Neural progenitor cell (in vitro differentiated cells): ENCODE data around the gene CFAP44. TPM values are rescaled to one million over a fixed set of nuclear protein-coding genes. Genes with fewer than 3 reads are reported as not detected.
A peak's percentile ranks its signal among the peaks of the same experiment; 100 is the strongest.

Experiments
- DNase-seq: peaks from one replicate; pipeline ENCODE4 v3.0.0-alpha.2; 2016; ENCODE audit warnings: low spot score
- H2AFZ ChIP-seq: fragments of 200-600 bp; sonication (generic); replicated peaks from 2 replicates; pipeline ENCODE4 v1.6.1; 2016; ENCODE audit warnings: antibody characterized with exemption
- H3F3A ChIP-seq: fragments of 200-600 bp; sonication (generic); 2 replicates; pipeline ENCODE4 v1.6.1; 2016; ENCODE audit warnings: antibody characterized with exemption, low read depth
- H3K27ac ChIP-seq: fragments of 200-600 bp; sonication (generic); 2 replicates; pipeline ENCODE4 v1.5.1; 2016; ENCODE audit warnings: mild to moderate bottlenecking
- H3K27me3 ChIP-seq: fragments of 200-600 bp; sonication (generic); 2 replicates; pipeline ENCODE4 v1.6.1; 2016; ENCODE audit warnings: mild to moderate bottlenecking, moderate library complexity
- H3K36me3 ChIP-seq: fragments of 200-600 bp; sonication (generic); 2 replicates; pipeline ENCODE4 v1.5.1; 2016
- H3K4me1 ChIP-seq: fragments of 200-600 bp; sonication (generic); 2 replicates; pipeline ENCODE4 v1.6.1; 2016; ENCODE audit warnings: mixed run types
- H3K4me2 ChIP-seq: fragments of 200-600 bp; sonication (generic); 2 replicates; pipeline ENCODE4 v1.6.1; 2016
- H3K4me3 ChIP-seq: fragments of 200-600 bp; sonication (generic); 2 replicates; pipeline ENCODE4 v1.5.1; 2016
- H3K79me2 ChIP-seq: fragments of 200-600 bp; sonication (generic); 2 replicates; pipeline ENCODE4 v1.6.1; 2016; ENCODE audit warnings: low read depth
- H3K9ac ChIP-seq: fragments of 200-600 bp; sonication (generic); 2 replicates; pipeline ENCODE4 v1.6.1; 2016
- H3K9me3 ChIP-seq: fragments of 200-600 bp; sonication (generic); 2 replicates; pipeline ENCODE4 v1.5.1; 2016; ENCODE audit warnings: low read depth
- H4K20me1 ChIP-seq: fragments of 200-600 bp; sonication (generic); 2 replicates; pipeline ENCODE4 v1.6.1; 2016; ENCODE audit warnings: low read depth
- H3K27ac Mint-ChIP-seq: 3 replicates; pipeline ENCODE4 v1.8.0; 2021; ENCODE audit warnings: mixed read lengths
- H3K27me3 Mint-ChIP-seq: 2 replicates; pipeline ENCODE4 v1.8.0; 2022; ENCODE audit warnings: low read depth, mild to moderate bottlenecking, inconsistent platforms, moderate library complexity, mixed read lengths; ENCODE audit not compliant: insufficient read depth
- H3K36me3 Mint-ChIP-seq: 3 replicates; pipeline ENCODE4 v1.8.0; 2021; ENCODE audit warnings: mixed read lengths
- H3K4me1 Mint-ChIP-seq: 3 replicates; pipeline ENCODE4 v1.8.0; 2021; ENCODE audit warnings: mixed read lengths
- H3K4me3 Mint-ChIP-seq: 3 replicates; pipeline ENCODE4 v1.8.0; 2021; ENCODE audit warnings: mild to moderate bottlenecking, moderate library complexity, mixed read lengths
- H3K9me3 Mint-ChIP-seq: 3 replicates; pipeline ENCODE4 v1.8.0; 2020; ENCODE audit warnings: mixed read lengths
- CTCF ChIP-seq: fragments of 200-600 bp; sonication (generic); IDR thresholded peaks from 2 replicates; pipeline ENCODE4 v1.5.1; 2017; ENCODE audit warnings: antibody characterized with exemption, mild to moderate bottlenecking
- EZH2 ChIP-seq: fragments of 200-600 bp; sonication (generic); IDR thresholded peaks from 2 replicates; pipeline ENCODE4 v1.6.1; 2017; ENCODE audit warnings: antibody characterized with exemption, mild to moderate bottlenecking, moderate library complexity
- EZH2phosphoT487 ChIP-seq: fragments of 200-600 bp; sonication (generic); IDR thresholded peaks from 2 replicates; pipeline ENCODE4 v1.6.1; 2017; ENCODE audit warnings: antibody characterized with exemption
- total RNA-seq: library from RNA; depleted of rRNA; stranded (reverse); fragments of >200 nt; gene quantifications from 2 replicates; pipeline ENCODE4 v1.2.3, GENCODE V29; 2015; ENCODE audit warnings: low replicate concordance

The CFAP44 gene, protein sequence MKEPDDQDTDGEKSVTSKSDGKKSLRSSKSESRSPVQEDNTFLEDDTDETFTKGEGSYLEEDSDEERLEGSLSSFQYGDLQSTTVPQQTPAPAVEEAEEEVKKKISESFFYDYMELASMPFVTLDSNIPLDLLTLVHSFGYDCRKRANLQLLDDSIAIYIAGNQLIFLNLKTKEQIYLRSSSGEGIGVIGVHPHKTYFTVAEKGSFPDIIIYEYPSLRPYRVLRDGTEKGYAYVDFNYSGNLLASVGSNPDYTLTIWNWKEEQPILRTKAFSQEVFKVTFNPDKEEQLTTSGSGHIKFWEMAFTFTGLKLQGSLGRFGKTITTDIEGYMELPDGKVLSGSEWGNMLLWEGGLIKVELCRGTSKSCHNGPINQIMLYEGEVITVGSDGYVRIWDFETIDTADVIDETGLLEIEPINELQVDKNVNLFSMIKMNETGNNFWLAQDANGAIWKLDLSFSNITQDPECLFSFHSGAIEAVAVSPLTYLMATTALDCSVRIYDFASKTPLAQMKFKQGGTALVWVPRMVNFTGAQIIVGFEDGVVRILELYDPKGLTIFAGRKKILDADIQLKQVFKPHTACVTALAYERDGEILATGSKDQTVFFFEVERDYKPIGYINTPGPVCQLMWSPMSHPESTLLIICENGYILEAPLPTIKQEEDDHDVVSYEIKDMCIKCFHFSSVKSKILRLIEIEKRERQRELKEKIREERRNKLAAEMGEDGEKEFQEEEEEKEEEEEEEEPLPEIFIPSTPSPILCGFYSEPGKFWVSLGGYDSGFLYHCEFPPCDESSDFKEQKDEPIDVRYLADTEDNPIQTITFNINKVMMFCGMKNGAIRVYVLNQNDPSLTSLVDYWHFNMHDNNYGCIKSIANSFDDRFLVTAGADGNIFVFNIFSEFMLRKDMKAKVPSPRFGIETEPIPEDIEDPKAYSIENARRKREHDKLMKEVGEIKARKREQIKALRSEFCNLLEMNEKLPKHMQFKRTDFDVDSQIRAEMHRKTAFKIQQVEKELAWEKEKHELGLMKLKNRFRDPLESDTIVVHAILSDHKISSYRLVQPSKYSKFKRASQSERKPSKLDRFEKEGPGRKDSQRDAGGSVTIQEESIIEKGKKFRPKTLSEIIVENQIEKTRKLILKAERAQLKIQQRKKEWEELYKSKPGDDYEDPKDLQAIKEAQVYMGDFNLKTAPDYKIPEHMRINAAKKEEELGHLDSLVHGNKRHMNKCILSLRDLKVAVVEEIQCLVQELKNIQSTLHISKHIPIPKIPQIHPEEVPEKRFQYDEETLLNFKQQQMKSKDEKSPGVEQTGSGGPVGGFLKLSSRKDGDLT (N-terminal part only)
- 3.1 and 8.3 TPM in 2 replicates for total RNA-seq

GRCh38 chr3:113441051-113441770, at the start of gene CFAP44:
Gene CFAP44 (minus strand): TSS chr3:113441493. CDS start chr3:113433664, 7,829 bp downstream.
- H3K4me2 ChIP-seq: peak within 1 kb of the TSS; percentile 74
- H4K20me1 ChIP-seq: no peaks in the 10 kb centered on the region
- no peak for TF ChIP-seq CTCF
- no peak for TF ChIP-seq EZH2
- TF ChIP-seq EZH2phosphoT487: no peak
- peaks cover 2% of the 10 kb centered on the region for H3K4me1 Mint-ChIP-seq
- H3F3A ChIP-seq: no peaks in the 10 kb centered on the region
- peaks cover 7% of the 10 kb centered on the region for H3K36me3 ChIP-seq
- no peaks in the 10 kb centered on the region for H3K27me3 ChIP-seq
- H3K4me3 Mint-ChIP-seq: peak within 1 kb of the TSS; percentile 68
- H3K4me3 ChIP-seq: peak within 1 kb of the TSS; percentile 39
- no peaks in the 10 kb centered on the region for H3K9me3 Mint-ChIP-seq
- H2AFZ ChIP-seq: peak within 1 kb of the TSS; percentile 78
- H3K9ac ChIP-seq: no peak within 1 kb of the TSS
- H3K27me3 Mint-ChIP-seq: no peaks in the 10 kb centered on the region
- H3K36me3 Mint-ChIP-seq: peaks cover 9% of the 10 kb centered on the region
- no peaks in the 10 kb centered on the region for H3K79me2 ChIP-seq
- DNase-seq: peak; percentile 88
- H3K4me1 ChIP-seq: no peaks in the 10 kb centered on the region
- H3K27ac ChIP-seq: no peak within 1 kb of the TSS
- H3K9me3 ChIP-seq: no peaks in the 10 kb centered on the region
- H3K27ac Mint-ChIP-seq: no peak within 1 kb of the TSS

DNA sequence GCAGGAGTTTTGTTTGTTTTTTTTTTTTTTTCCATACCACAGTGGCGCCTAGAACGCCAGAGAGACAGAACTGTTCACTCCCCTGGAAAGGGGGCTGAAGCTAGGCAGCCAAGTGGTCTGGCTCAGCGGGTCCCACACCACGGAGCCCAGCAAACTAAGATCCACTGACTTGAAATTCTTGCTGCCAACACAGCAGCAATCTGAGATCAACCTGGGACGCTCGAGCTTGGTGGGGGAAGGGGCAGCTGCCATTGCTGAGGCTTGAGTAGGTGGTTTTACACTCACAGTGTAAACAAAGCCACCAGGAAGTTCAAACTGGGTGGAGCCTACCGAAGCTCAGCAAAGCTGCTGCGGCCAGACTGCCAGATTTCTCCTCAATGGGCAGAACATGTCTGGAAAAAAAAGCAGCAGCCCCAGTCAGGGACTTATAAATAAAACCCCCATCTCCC, 43.9 kb upstream of the CFAP44 start:
- peaks cover 31% of the 10 kb centered on the region for H3K36me3 Mint-ChIP-seq
- Histone ChIP-seq H3K4me1 (no peaks in the 10 kb centered on the region), H3K4me3 (no peak overlapping the region), H3K36me3 (peaks cover 7% of the 10 kb centered on the region), H3K27ac (no peak overlapping the region), H3F3A (no peaks in the 10 kb centered on the region), H3K79me2 (no peaks in the 10 kb centered on the region), H3K9ac (no peak overlapping the region), H2AFZ (no peak overlapping the region), H3K4me2 (no peak overlapping the region), H3K9me3 (no peaks in the 10 kb centered on the region), H3K27me3 (no peaks in the 10 kb centered on the region), H4K20me1 (no peaks in the 10 kb centered on the region)
- no peaks in the 10 kb centered on the region for H3K27me3 Mint-ChIP-seq
- no peaks in the 10 kb centered on the region for H3K4me1 Mint-ChIP-seq
- no peak overlapping the region for H3K27ac Mint-ChIP-seq
- H3K9me3 Mint-ChIP-seq: peaks cover 24% of the 10 kb centered on the region
- DNase-seq: no peak
- no peak for TF ChIP-seq EZH2phosphoT487
- no peak for TF ChIP-seq EZH2
- no peak for TF ChIP-seq CTCF
- no peak overlapping the region for H3K4me3 Mint-ChIP-seq

DNA sequence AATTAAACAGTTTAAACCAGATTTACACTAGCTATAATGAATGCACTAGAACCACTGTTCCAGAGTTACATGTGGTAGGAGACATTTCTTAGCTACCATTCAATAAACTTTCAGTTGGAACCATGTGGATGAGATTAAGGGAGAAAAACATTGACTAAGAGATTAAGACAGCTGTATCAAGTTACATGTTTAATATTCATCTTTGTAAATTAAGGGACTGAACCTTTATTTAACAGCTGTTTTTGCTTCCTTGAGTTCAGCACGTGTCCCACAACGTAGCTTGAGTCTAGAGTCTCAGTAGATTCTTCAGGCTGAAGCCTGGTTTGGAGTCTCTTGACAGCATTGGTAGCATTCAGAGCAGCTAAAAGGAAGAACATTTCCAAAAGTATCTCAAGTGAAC, 27.2 kb upstream of the CFAP44 start:
- H3K36me3 ChIP-seq: peaks cover 7% of the 10 kb centered on the region
- no peak overlapping the region for H3K4me2 ChIP-seq
- H3K79me2 ChIP-seq: no peaks in the 10 kb centered on the region
- DNase-seq: no peak
- no peaks in the 10 kb centered on the region for H3K4me1 Mint-ChIP-seq
- peaks cover 5% of the 10 kb centered on the region for H3K9me3 ChIP-seq
- H3K27me3 ChIP-seq: no peaks in the 10 kb centered on the region
- peaks cover 4% of the 10 kb centered on the region for H3F3A ChIP-seq
- no peak overlapping the region for H3K9ac ChIP-seq
- H3K27me3 Mint-ChIP-seq: no peaks in the 10 kb centered on the region
- no peak overlapping the region for H3K4me3 ChIP-seq
- no peaks in the 10 kb centered on the region for H4K20me1 ChIP-seq
- H3K27ac Mint-ChIP-seq: no peak overlapping the region
- H3K4me3 Mint-ChIP-seq: no peak overlapping the region
- no peaks in the 10 kb centered on the region for H3K4me1 ChIP-seq
- TF ChIP-seq EZH2: no peak
- TF ChIP-seq CTCF: no peak
- no peak for TF ChIP-seq EZH2phosphoT487
- H3K27ac ChIP-seq: no peak overlapping the region
- H2AFZ ChIP-seq: no peak overlapping the region
- H3K36me3 Mint-ChIP-seq: peaks cover 46% of the 10 kb centered on the region
- peaks cover 17% of the 10 kb centered on the region for H3K9me3 Mint-ChIP-seq
